Activated T-cell treated with anti-CD3 and anti-CD28 coated beads for 24 hours (primary cell): Measurements from ENCODE around the gene VPS13D.
"Not testable (repeated sequence)": the region's sequence is repeated elsewhere in the genome, so short reads cannot be mapped to it uniquely, and the experiment has no call there.

Source experiments
- DNase-seq: peaks from one replicate; pipeline ENCODE4 v3.0.0-alpha.2; 2020; ENCODE audit warnings: low read depth

Gene VPS13D

GRCh38 chr1:12519693-12520364, 290.0 kb downstream of the VPS13D start:
- DNase-seq, result no peak

DNA sequence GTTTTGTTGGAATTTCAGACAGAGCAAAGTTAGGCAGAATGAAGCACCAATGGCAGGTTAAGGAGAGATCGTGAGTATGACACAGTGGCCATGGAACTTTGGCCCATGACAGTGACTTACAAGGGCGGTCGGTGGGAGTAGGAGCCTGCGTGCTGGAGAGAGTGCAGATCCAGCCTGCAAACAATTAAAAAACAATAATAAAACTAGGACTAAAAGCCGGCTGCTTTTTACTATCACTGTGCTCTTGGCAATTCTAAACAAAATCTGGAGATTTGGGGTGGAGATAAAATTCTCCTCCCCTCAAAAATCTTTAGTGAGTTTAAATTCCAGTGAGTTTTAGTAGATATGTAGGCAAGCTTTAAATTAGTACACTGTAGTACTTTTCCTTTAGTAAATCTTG, 291.3 kb downstream of the VPS13D start:
- DNase-seq, result no peak

DNA sequence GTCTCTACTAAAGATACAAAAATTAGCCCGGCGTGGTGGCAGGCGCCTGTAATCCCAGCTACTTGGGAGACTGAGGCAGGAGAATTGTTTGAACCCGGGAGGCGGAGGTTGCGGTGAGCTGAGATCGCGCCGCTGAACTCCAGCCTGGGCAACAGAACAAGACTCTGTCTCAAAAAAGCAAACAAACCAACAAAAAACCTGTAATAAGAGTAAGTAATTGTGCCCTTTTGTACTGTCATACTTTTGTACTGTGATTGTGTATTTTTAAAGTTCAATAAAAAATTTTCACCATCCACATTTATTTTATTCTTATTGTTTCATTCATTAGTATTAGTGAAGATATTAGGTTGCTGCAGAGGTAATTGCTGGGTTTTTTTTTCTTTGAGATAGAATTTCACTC, 292.9 kb downstream of the VPS13D start:
- DNase-seq, result not testable (repeated sequence)

- no peak for DNase-seq
These were observed 294.4 kb downstream of the VPS13D start for GRCh38 chr1:12524266-12524665.

DNA sequence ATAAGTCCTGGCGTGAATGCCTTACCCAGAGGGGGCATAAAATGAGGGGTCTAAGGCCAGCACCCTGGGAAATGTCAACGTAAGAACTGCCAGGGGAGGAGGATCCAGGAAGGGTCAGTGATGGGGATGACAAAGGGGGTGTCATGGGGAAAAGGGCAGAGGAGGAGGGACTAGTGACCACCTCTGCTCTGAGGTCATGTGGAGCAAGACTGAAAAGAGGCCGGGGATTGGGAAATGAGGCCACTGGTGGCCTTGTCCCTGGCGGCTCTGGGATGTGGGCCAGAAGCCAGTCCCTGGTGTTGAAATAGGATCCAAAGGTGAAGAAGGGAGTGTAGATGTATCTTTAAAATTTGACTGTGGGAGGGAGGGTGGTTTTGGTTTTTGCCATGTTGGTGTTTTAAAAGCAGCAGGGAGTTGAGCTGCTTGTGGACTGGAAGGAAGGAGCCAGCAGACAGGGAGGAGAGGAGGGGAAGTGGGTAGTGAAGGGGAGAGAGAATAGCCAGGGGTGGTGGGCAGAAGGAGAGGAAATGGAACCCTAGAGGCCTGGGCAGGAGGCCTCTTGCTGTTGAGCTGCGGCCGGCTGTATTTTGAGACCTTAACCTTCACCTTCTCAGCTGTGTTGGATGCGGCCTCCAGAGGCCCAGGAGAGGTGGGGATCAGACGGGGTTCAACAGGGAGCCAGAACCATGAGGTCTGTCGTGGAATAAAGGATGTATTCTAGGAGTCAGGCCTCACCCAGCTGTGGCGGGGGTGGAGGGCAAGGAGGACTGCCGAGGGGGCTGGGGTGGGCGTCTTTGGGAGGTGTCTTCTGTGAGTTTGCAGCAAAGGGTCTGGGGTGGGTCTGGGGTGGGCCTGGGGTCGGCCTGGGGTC, 295.7 kb downstream of the VPS13D start:
- DNase-seq, result no peak

- no peak for DNase-seq
These were observed 297.7 kb downstream of the VPS13D start for GRCh38 chr1:12527564-12527963.

DNA sequence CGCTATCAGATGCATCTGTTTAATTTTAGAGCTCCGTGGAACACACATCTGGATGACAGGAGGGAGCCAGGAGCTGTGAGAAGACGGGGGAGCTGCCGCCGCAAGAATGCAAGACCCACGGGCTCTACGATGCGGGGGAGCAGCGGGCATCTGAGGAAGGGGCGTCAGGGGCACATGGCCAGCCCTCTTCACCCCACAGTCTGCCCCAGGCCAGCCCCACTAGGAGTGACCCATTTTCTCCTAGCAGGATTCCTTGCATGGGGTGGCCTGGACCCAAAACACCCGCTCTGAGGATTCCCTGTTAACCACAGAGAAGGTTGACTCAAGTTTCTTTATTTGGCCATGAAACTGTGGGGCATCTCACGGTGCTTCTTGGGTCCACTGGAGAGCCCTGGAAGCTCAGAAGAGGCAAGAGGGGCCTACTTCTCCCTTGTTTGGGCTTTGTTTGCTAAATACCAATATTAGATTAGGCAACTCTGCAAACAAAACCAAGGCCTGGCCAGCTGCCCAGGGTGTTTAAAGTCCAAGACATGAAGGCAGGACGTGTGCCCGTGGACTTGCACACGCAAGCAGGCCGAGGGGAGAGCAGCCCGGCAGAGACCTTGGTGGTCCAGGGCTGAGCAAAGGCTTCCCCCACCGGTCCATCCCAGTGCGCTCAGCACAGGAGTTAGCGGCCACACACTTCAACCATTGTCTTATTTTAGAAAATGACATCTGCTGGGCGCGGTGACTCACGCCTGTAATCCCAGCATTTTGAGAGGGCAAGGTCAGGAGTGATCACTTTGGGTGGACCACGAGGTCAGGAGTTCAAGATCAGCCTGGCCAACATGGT, 298.4 kb downstream of the VPS13D start:
- DNase-seq, result no peak

DNA sequence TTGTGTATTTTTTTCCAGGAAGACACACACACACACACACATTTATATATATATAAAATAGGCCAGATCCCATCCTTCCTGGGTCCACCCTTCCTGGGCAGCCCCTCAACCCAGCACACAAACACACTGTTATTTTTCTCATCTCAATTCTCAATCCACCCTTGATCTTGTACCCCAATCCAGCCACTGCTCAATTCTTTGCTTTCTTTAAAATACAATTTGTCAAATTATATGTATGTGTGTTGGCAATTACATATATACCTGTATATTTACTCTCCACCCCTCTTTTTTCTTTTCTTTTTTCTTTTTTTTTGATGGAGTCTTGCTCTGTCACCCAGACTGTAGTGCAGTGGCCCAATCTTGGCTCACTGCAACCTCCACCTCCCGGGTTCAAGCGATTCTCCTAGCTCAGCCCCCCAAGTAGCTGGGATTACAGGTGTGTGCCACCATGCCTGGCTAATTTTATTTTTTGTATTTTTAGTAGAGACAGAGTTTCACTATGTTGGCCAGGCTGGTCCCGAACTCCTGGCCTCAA, 299.9 kb downstream of the VPS13D start:
- DNase-seq, result no peak

DNA sequence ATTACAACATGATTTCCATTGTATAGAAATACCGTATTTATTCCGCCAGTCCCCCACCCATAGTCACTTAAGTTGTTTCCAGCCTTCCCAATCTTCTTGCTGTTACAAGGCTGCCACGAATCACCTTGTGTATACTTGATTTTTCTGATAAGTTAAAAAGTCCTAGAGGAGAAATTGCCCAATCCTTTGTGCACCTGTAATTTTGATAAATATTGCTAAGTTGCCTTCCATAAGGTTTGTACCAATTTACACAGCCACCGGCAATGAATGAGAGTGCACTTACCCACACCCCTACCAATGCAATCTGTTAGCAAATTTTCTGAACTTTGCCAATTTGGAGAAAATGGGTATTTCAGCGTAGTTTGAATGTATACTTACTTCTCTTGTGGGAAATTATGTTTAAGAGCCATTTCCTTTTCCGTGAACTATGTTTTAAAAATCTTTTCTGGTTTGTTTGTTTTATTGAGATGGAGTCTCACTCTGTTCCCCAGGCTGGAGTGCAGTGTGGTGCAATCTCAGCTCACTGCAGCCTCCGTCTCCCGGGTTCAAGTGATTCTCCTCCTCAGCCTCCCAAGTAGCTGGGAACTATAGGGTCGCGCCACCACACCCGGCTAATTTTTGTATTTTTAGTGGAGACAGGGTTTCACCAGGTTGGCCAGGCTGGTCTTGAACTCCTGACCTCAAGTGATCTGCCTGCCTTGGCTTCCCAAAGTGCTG, 300.8 kb downstream of the VPS13D start:
- DNase-seq, result no peak

GRCh38 chr1:12531179-12531499, 301.3 kb downstream of the VPS13D start:
- DNase-seq, result no peak

- no peak for DNase-seq
These were observed 302.8 kb downstream of the VPS13D start for GRCh38 chr1:12532405-12533315.

- no peak for DNase-seq
These were observed 306.3 kb downstream of the VPS13D start for GRCh38 chr1:12536023-12536639.

GRCh38 chr1:12537294-12537693, 307.5 kb downstream of the VPS13D start:
- DNase-seq, result no peak

- DNase-seq, result no peak
These were observed 308.2 kb downstream of the VPS13D start for GRCh38 chr1:12537906-12538461.

- DNase-seq, result not testable (repeated sequence)
These were observed 308.7 kb downstream of the VPS13D start for GRCh38 chr1:12538536-12538935.

DNA sequence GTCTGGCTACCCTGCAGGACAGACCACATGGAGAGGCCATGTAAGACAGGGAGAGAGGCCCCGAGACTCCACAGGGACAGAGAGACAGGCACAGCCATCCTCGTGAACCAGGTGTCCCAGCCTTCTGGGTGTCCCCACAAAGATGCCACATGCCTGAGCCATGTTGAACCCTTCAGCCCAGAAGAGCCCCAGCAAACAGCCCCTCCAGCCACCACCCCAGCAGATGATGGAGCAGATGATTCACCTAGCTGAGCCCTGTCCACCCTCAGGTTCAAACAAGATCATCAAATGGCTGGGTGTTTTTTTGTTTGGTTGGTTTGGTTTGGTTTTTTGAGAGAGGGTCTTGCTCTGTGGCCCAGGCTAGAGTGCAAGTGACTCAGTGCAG, 309.5 kb downstream of the VPS13D start:
- DNase-seq, result no peak

GRCh38 chr1:12539705-12540579, 310.1 kb downstream of the VPS13D start:
- no peak for DNase-seq

DNA sequence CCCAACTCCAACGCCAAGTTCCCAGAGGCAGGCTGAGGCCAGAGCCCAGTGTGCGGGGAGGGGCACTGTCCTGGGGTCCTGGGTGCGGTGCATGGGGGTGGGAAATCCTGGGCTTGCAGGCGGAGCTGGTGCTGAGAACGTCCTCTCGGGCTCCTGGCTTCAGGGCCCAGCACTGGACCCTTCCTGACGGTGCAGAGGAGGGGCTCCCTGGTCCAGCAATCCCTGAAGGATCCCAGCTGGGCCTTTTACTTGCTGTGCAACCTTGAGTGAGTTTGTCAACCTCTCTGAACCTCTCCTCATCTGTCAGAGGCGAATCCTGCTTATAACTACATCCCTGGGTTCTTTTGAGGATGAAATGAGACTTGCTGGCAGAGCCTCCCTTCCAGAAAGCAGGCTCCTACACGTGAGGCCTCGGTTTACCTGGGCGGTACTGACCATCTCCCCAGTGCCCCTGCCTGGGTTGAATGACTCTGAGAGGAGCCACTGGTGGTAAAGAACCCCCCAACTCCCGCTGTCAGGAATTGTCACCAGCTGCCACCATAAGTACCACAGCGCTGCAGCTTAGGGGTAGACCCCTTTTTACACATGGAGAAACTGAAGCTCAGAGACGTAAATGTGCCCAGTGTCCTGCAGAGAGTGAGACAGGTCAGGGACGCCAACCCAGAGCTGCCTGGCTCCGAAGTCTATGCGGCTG, 310.9 kb downstream of the VPS13D start:
- no peak for DNase-seq
